Suprapubic skin (tissue), 4 donors: ENCODE measurements around the gene NHLRC2. TPM values are rescaled to one million over a fixed set of nuclear protein-coding genes. Genes with fewer than 3 reads are reported as not detected.

Experiments used
- DNase-seq, 2 donors: peaks; one replicate each; pipeline ENCODE4 v3.0.0-alpha.2; 2019; ENCODE audit warnings: low spot score in 2 of 2
- H3K27ac ChIP-seq: fragments of 200-600 bp; sonication (generic); one replicate; pipeline ENCODE4 v1.5.1; 2019
- H3K27me3 ChIP-seq: fragments of 200-600 bp; sonication (generic); one replicate; pipeline ENCODE4 v1.5.1; 2019
- H3K36me3 ChIP-seq: fragments of 200-600 bp; sonication (generic); one replicate; pipeline ENCODE4 v1.5.1; 2019
- H3K4me1 ChIP-seq: fragments of 200-600 bp; sonication (generic); one replicate; pipeline ENCODE4 v1.5.1; 2019
- H3K4me3 ChIP-seq: fragments of 200-600 bp; sonication (generic); one replicate; pipeline ENCODE4 v1.5.1; 2019; ENCODE audit warnings: mild to moderate bottlenecking
- H3K9me3 ChIP-seq: fragments of 200-600 bp; sonication (generic); one replicate; pipeline ENCODE4 v1.5.1; 2019
- EP300 ChIP-seq: sonication (generic); formaldehyde crosslinking; IDR thresholded peaks from one replicate; pipeline ENCODE4 v1.6.1; 2017; ENCODE audit warnings: antibody characterized with exemption
- POLR2A ChIP-seq, 2 donors: fragments of 450-650 bp; IDR thresholded peaks; one replicate each; pipeline ENCODE4 v1.6.1; 2017; ENCODE audit warnings: antibody characterized with exemption in 2 of 2, mild to moderate bottlenecking in 2 of 2, moderate library complexity in 2 of 2
- POLR2AphosphoS5 ChIP-seq, 3 donors: sonication (generic); formaldehyde crosslinking; IDR thresholded peaks; one replicate each; pipeline ENCODE4 v1.6.1; 2017; ENCODE audit warnings: antibody characterized with exemption in 3 of 3
- WGBS: methylation state at CpG from one replicate; pipeline ENCODE4 v1.1.5; 2018; 5-methylcytosine and 5-hydroxymethylcytosine counted together
- total RNA-seq, 4 donors: library from RNA; depleted of rRNA; stranded (reverse); fragments of >200 nt; gene quantifications; one replicate each; pipeline ENCODE4 v1.1.0, GENCODE V29; 2016
- TF ChIP-seq, protein P1 (sequence below), 2 donors: fragments of 200-600 bp in 1 of 2; fragments of 450-650 bp in 1 of 2; sonication (generic) in 1 of 2; IDR thresholded peaks; one replicate each; pipeline ENCODE4 v1.5.1; 2016 to 2019; ENCODE audit warnings: antibody characterized with exemption in 2 of 2, mild to moderate bottlenecking in 1 of 2, moderate library complexity in 1 of 2

Gene NHLRC2
- total RNA-seq, 4 donors from 2014 or later = 35.3 to 49.6 (median 42.3) TPM

GRCh38 chr10:113921561-113922370 is 67.3 kb downstream of the NHLRC2 start:
- no peak overlapping the region for H3K27ac ChIP-seq
- no peaks in the 10 kb centered on the region for H3K9me3 ChIP-seq
- peaks cover 19% of the 10 kb centered on the region for H3K4me1 ChIP-seq
- no peak overlapping the region for H3K4me3 ChIP-seq
- no peaks in the 10 kb centered on the region for H3K36me3 ChIP-seq
- TF ChIP-seq, protein P1, sequence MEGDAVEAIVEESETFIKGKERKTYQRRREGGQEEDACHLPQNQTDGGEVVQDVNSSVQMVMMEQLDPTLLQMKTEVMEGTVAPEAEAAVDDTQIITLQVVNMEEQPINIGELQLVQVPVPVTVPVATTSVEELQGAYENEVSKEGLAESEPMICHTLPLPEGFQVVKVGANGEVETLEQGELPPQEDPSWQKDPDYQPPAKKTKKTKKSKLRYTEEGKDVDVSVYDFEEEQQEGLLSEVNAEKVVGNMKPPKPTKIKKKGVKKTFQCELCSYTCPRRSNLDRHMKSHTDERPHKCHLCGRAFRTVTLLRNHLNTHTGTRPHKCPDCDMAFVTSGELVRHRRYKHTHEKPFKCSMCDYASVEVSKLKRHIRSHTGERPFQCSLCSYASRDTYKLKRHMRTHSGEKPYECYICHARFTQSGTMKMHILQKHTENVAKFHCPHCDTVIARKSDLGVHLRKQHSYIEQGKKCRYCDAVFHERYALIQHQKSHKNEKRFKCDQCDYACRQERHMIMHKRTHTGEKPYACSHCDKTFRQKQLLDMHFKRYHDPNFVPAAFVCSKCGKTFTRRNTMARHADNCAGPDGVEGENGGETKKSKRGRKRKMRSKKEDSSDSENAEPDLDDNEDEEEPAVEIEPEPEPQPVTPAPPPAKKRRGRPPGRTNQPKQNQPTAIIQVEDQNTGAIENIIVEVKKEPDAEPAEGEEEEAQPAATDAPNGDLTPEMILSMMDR (IDR thresholded peaks at IDR 0.05) = no peak
- TF ChIP-seq POLR2A (IDR thresholded peaks at IDR 0.05) = no peak
- no peak for TF ChIP-seq EP300
- no peak for TF ChIP-seq POLR2AphosphoS5 (IDR thresholded peaks at IDR 0.05)
- no peaks in the 10 kb centered on the region for H3K27me3 ChIP-seq
- no peak for DNase-seq
- WGBS = 38% methylated on average over 5 of the region's 5 CpGs

DNA sequence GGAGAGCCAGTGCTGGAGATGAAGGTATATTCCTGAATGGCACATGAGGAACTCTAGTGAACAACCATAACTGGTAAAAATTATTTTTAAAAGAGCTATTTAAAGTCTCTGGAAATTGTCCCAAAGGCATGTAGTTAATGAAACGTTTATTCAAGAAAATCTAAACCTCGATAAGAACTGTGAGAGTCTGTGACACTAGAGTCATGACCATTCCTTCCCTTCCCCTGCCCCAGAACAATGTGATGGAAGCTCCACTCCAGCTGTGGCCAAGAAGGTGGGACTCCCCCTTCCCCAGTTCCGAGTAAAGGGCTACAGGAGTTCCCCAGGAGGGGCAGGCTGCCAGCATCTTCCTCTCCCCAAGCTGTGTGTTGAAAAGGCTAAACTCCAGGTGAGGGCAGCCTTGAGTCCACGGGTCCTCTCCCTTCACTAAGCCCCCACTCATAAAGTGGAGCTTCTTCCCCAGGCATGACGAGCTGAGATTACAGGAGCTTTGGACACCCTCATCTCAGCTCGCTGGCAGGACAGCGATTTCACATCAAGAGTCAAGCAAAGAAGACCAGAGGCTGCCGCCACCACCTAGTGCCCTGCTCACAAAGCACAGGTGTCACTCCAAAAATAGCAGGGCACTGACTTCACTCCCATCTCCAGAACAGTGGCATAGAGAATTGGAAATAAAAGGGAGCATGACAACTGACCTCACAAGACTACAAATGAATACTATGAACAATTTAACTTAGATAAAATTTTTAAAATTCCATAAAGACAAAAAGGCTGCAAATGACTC is 68.5 kb downstream of the NHLRC2 start:
- DNase-seq = no peak
- Histone ChIP-seq H3K4me1 (peaks cover 19% of the 10 kb centered on the region), H3K4me3 (no peak overlapping the region), H3K9me3 (no peaks in the 10 kb centered on the region), H3K27me3 (no peaks in the 10 kb centered on the region), H3K36me3 (no peaks in the 10 kb centered on the region), H3K27ac (no peak overlapping the region)
- 51% methylated on average over 7 of the region's 8 CpGs for WGBS
- no peak for TF ChIP-seq EP300
- TF ChIP-seq, protein P1 (IDR thresholded peaks at IDR 0.05) = no peak
- TF ChIP-seq POLR2A (IDR thresholded peaks at IDR 0.05) = no peak
- no peak for TF ChIP-seq POLR2AphosphoS5 (IDR thresholded peaks at IDR 0.05)

DNA sequence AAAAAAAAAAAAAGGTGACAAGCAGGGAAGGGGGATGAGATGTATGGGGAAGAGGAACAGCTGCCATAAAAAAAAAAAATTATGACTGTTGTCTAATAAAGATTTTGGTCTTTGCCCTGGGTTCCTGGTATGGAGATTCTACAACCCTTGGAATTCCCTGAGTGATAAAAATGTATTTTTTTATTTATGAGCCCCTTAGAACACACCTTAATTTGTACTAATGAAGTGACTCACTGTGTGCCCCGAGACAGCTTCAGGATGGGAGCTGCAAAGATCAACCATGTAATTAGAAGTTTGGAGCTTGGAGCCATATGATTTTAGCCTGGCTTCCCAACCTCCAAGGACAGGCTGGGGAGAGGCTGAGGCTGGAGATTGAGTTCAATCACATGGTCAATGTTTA is 69.7 kb downstream of the NHLRC2 start:
- Histone ChIP-seq H3K36me3 (no peaks in the 10 kb centered on the region), H3K4me3 (no peak overlapping the region), H3K4me1 (peaks cover 19% of the 10 kb centered on the region), H3K27me3 (no peaks in the 10 kb centered on the region), H3K27ac (no peak overlapping the region), H3K9me3 (no peaks in the 10 kb centered on the region)
- 90% methylated on average over 1 of the region's 1 CpG for WGBS
- TF ChIP-seq EP300 (no peak), POLR2AphosphoS5 (IDR thresholded peaks at IDR 0.05) (no peak), POLR2A (IDR thresholded peaks at IDR 0.05) (no peak)
- TF ChIP-seq, protein P1 (IDR thresholded peaks at IDR 0.05) = no peak
- no peak for DNase-seq

DNA sequence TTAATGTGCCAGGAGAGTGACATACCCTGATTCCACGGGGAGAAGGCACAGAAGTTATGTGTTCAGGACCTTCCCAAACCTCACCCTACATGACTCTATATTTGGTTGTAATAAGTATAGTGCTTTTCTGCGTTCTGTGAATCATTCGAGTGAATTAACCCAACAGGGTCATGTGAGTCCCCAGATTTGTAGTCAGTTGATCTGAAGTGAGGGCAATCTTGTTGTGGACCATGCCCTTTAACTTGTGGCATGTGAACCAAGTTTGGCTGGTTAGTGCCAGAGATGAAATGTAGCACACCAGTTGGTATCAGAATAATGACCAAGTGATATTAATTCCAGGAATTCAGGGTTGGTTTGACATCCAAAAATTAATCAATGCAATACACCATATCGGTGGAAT is 70.2 kb downstream of the NHLRC2 start:
- no peaks in the 10 kb centered on the region for H3K27me3 ChIP-seq
- WGBS = 71% methylated on average over 4 of the region's 4 CpGs
- no peak overlapping the region for H3K27ac ChIP-seq
- TF ChIP-seq POLR2A (IDR thresholded peaks at IDR 0.05) (no peak), POLR2AphosphoS5 (IDR thresholded peaks at IDR 0.05) (no peak), EP300 (no peak)
- TF ChIP-seq, protein P1 (IDR thresholded peaks at IDR 0.05) = no peak
- no peaks in the 10 kb centered on the region for H3K36me3 ChIP-seq
- DNase-seq = no peak
- H3K4me3 ChIP-seq = no peak overlapping the region
- no peaks in the 10 kb centered on the region for H3K9me3 ChIP-seq
- peaks cover 19% of the 10 kb centered on the region for H3K4me1 ChIP-seq

DNA sequence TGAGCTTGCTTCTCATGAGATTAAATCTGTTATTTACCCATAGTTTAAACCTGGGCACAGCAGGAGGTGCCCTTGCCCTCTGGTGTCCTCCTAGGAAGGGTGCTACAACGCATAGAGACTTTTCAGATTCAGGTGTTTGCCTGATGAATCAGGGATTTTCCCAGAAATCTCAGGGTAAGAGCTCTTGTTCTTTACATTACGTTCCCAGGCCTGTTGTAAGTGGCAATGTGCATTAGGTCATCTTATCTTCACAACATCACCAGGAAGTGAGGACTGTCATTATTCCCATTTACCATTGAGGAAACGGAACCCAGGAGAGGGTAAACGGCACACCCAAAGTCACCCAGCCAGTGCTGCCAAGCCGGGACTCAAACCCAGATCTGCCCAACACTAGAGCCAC is 73.0 kb downstream of the NHLRC2 start:
- no peaks in the 10 kb centered on the region for H3K36me3 ChIP-seq
- WGBS = 80% methylated on average over 5 of the region's 5 CpGs
- no peak overlapping the region for H3K27ac ChIP-seq
- H3K4me3 ChIP-seq = no peak overlapping the region
- H3K9me3 ChIP-seq = no peaks in the 10 kb centered on the region
- no peak for DNase-seq
- TF ChIP-seq EP300 = no peak
- TF ChIP-seq POLR2AphosphoS5 (IDR thresholded peaks at IDR 0.05) = no peak
- TF ChIP-seq, protein P1 (IDR thresholded peaks at IDR 0.05) = no peak
- no peak for TF ChIP-seq POLR2A (IDR thresholded peaks at IDR 0.05)
- no peaks in the 10 kb centered on the region for H3K4me1 ChIP-seq
- no peaks in the 10 kb centered on the region for H3K27me3 ChIP-seq
